ENCODE results near the gene IPO13. TPM values are rescaled to one million over a fixed set of nuclear protein-coding genes. Genes with fewer than 3 reads are reported as not detected.
A peak's percentile ranks its signal among the peaks of the same experiment; 100 is the strongest.

Gene IPO13, protein sequence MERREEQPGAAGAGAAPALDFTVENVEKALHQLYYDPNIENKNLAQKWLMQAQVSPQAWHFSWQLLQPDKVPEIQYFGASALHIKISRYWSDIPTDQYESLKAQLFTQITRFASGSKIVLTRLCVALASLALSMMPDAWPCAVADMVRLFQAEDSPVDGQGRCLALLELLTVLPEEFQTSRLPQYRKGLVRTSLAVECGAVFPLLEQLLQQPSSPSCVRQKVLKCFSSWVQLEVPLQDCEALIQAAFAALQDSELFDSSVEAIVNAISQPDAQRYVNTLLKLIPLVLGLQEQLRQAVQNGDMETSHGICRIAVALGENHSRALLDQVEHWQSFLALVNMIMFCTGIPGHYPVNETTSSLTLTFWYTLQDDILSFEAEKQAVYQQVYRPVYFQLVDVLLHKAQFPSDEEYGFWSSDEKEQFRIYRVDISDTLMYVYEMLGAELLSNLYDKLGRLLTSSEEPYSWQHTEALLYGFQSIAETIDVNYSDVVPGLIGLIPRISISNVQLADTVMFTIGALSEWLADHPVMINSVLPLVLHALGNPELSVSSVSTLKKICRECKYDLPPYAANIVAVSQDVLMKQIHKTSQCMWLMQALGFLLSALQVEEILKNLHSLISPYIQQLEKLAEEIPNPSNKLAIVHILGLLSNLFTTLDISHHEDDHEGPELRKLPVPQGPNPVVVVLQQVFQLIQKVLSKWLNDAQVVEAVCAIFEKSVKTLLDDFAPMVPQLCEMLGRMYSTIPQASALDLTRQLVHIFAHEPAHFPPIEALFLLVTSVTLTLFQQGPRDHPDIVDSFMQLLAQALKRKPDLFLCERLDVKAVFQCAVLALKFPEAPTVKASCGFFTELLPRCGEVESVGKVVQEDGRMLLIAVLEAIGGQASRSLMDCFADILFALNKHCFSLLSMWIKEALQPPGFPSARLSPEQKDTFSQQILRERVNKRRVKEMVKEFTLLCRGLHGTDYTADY
- total RNA-seq (ENCODE audit: low replicate concordance) = 16.2 and 20.8 TPM in 2 replicates

DNA sequence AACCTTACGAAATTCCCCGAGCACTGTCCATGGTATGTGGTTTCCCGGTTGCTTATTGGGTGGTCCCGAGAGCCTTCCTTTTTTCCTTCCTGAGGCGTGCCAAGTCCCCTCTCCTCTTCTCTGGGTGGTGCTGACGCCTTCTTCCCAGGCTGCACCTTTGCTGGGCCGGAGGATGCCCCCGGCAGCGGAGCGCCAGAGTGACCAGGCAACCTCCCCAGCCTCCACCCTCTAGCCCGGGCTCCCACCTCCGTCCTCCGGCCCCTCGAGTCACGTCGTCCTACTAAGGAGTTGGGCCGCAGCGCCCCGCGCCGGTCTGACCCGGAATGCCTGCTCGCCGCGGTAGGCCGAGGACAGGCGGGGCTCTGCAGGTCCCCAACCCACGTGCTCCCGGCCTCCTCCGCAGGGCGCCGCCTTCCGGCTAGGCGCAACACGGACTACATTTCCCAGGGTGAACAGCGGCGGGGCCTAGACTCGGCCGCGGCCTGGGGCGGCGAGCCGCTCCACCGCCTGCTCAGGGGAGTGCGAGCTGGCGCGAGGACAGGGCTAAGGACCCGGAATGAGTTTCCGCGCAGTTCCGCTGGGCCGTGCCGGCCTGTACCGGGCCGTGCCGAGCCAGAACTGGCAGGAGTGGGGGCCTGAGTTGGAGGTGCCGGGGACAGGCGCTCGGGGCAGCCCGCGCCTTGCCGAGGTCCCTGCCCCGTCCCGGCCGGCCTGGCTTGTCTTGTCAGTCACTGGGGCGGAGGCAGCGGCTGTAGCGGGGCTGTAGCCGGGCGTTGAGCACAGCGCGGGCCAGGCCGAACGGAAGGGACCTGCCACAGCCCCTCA is at the start of gene IPO13:
Gene IPO13 (plus strand): TSS at position 715 of the 825 bp plus-strand sequence. CDS start 651 bp downstream, outside the sequence.
- peak; percentile 93 for DNase-seq (ENCODE audit: low read depth)
- peak within 1 kb of the TSS; percentile 96 for H3K4me3 ChIP-seq (ENCODE audit: low read depth, low read length)
- TF ChIP-seq, protein P1, sequence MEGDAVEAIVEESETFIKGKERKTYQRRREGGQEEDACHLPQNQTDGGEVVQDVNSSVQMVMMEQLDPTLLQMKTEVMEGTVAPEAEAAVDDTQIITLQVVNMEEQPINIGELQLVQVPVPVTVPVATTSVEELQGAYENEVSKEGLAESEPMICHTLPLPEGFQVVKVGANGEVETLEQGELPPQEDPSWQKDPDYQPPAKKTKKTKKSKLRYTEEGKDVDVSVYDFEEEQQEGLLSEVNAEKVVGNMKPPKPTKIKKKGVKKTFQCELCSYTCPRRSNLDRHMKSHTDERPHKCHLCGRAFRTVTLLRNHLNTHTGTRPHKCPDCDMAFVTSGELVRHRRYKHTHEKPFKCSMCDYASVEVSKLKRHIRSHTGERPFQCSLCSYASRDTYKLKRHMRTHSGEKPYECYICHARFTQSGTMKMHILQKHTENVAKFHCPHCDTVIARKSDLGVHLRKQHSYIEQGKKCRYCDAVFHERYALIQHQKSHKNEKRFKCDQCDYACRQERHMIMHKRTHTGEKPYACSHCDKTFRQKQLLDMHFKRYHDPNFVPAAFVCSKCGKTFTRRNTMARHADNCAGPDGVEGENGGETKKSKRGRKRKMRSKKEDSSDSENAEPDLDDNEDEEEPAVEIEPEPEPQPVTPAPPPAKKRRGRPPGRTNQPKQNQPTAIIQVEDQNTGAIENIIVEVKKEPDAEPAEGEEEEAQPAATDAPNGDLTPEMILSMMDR (IDR thresholded peaks at IDR 0.05; ENCODE audit: insufficient read depth, low read length) = peak; percentile 52

DNA sequence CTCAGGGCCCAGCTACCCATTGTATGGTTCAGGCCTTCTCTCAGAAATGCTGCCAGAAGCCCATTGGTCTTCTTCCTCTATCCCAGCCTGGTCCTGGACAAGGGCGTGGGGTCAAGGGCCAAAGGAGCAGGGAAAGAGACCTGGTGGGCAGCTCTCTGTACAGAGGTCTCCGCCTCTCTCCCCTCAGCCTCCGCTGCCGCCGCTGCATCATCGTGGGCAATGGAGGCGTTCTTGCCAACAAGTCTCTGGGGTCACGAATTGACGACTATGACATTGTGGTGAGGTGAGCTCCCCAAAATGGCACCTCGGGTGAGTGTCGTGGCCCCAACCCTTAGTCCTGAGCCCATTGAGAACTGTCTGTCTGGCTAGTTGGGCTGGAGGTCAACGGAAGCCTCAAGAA is 47.8 kb upstream of the IPO13 start:
- TF ChIP-seq, protein P1 (IDR thresholded peaks at IDR 0.05; ENCODE audit: insufficient read depth, low read length) = no peak
- no peak overlapping the region for H3K4me3 ChIP-seq (ENCODE audit: low read depth, low read length)
- DNase-seq (ENCODE audit: low read depth) = no peak

DNA sequence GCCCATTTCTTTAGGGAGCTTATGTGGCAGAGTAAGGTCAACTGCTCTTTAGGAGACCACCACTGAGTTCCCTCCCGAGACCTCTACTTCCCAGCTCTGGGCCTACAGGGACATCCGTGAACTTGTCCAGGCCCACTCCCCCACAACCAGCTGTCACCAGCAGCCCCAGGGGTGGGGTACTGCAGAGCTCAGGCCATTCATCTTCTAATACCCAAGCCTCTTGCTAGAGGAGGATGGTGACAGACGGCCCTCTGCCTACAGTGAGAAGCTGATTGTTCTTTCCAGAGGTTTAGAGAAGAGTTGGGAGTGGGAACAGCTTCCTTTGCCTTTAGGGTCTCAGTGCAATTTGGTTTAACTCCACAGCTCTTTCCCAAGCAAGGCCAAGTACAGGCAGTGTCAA is 46.4 kb upstream of the IPO13 start:
- no peak overlapping the region for H3K4me3 ChIP-seq (ENCODE audit: low read depth, low read length)
- TF ChIP-seq, protein P1 (IDR thresholded peaks at IDR 0.05; ENCODE audit: insufficient read depth, low read length) = no peak
- no peak for DNase-seq (ENCODE audit: low read depth)

DNA sequence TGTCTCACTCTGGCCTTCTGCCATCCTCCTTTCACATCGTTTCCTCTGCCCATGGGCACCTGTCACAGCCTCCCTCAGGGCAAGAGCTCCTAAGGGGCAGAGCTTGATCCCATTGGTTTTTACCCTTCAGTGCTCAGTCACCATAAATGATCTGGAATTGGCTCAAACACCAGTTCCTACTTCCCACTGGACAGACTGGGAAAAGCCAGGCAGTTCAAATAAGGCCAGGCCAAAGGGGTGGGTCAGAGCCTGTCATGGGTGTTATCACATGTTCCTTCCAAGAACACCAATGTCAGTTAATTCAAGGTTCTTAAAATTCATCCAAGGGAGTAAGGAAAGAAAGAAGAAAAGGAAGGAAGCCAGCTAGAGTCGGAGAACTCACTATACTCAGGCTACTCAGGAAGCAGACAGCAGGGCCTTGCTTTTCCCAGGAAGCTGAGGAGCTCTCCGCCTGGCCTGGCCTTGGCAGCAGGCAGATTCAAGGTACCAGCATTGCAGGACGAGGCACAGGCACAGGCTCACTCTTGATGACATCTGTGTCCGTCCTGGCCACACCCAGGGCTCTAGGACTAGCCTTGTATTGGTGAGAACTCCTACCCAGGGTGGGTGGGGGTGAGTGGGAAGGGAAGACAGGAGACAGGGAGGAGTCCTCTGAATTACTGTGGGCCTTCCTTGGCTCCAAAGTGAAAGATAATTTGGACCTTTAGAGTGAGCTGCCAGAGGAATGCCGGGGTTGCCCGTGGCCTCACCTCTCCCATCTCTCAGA is 45.4 kb upstream of the IPO13 start:
- TF ChIP-seq, protein P1 (IDR thresholded peaks at IDR 0.05; ENCODE audit: insufficient read depth, low read length) = no peak
- no peak for DNase-seq (ENCODE audit: low read depth)
- no peak overlapping the region for H3K4me3 ChIP-seq (ENCODE audit: low read depth, low read length)

DNA sequence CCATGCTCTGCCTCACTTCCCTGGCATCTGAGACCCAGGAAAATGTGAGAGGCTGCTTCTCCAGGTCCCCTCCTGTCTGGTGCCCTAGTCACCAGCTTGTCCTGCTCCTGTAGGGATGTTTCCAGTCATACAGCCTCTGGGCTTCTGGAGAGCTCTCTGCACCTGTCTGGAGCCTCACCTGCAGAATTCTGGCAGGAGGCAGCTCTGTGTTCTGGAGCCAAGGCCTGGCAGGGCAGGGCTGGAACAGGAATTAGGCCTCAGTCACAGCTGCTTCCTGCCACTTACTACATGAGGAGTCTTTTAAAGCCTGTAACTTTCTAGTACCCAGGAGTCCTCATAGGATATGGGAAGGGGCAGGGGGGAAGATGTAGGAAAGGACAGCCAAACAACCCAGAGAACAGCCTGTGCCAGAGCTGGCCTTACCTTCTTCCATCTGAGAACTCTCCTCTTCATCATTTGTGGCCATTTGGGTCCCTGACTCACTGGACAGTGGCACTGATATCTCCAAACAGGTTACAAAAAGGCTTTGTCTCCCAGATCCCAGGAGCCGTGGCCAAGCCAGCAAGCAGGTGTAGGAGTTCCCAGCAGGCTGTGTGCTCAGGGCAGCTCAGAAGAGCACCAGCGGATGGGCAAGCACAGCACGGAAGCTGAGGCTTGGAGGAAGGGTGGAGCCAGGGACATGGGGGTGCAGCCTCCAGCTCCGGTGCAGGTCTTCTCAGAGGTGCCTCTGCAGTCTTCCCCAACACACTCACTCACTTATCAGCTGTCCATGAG is 44.5 kb upstream of the IPO13 start:
- TF ChIP-seq, protein P1 (IDR thresholded peaks at IDR 0.05; ENCODE audit: insufficient read depth, low read length) = no peak
- no peak for DNase-seq (ENCODE audit: low read depth)
- H3K4me3 ChIP-seq (ENCODE audit: low read depth, low read length) = no peak overlapping the region
